Liver (tissue), 9 donors: ENCODE measurements around the gene ALAS1. TPM values are rescaled to one million over a fixed set of nuclear protein-coding genes. Genes with fewer than 3 reads are reported as not detected.

ENCODE experiments used
- DNase-seq: peaks from one replicate; pipeline ENCODE4 v3.0.0-alpha.2; 2017; ENCODE audit warnings: low spot score
- H3K27ac ChIP-seq, 2 donors: one replicate each; pipeline ENCODE4 v1.7.0; 2013; ENCODE audit warnings: inconsistent platforms in 2 of 2, low read length in 2 of 2, control low read depth in 1 of 2, low read depth in 1 of 2, mild to moderate bottlenecking in 1 of 2
- H3K27me3 ChIP-seq, 4 donors: one replicate each; pipeline versions ENCODE4 v1.6.1 to v1.7.0; 2013; ENCODE audit warnings: low read length in 3 of 4, inconsistent platforms in 1 of 4, mild to moderate bottlenecking in 1 of 4, moderate library complexity in 1 of 4; ENCODE audit not compliant: control insufficient read depth in 4 of 4, insufficient read depth in 4 of 4
- H3K36me3 ChIP-seq, 4 donors: one replicate each; pipeline versions ENCODE4 v1.6.1 to v1.7.0; 2013; ENCODE audit warnings: low read length in 3 of 4, mild to moderate bottlenecking in 3 of 4, low read depth in 1 of 4, moderate library complexity in 1 of 4; ENCODE audit not compliant: control insufficient read depth in 4 of 4, insufficient read depth in 3 of 4
- H3K4me1 ChIP-seq, 4 donors: one replicate each; pipeline versions ENCODE4 v1.6.1 to v1.7.0; 2013; ENCODE audit warnings: low read length in 3 of 4, mild to moderate bottlenecking in 3 of 4, moderate library complexity in 1 of 4; ENCODE audit not compliant: control insufficient read depth in 4 of 4, insufficient read depth in 4 of 4
- H3K4me3 ChIP-seq, 3 donors: one replicate each; pipeline versions ENCODE4 v1.6.1 to v1.7.0; 2013; ENCODE audit warnings: low read length in 3 of 3, control low read depth in 1 of 3, low read depth in 1 of 3, mild to moderate bottlenecking in 1 of 3
- H3K9ac ChIP-seq, 2 donors: one replicate each; pipeline ENCODE4 v1.7.0; 2013; ENCODE audit warnings: low read length in 2 of 2, mild to moderate bottlenecking in 2 of 2, moderate library complexity in 2 of 2, control low read depth in 1 of 2, low read depth in 1 of 2
- H3K9me3 ChIP-seq, 4 donors: one replicate each; pipeline versions ENCODE4 v1.6.1 to v1.7.0; 2013; ENCODE audit warnings: low read length in 3 of 4; ENCODE audit not compliant: control insufficient read depth in 4 of 4
- FOXA1 ChIP-seq: IDR thresholded peaks from 2 replicates; pipeline ENCODE4 v1.6.1; 2016; ENCODE audit warnings: antibody characterized with exemption
- FOXA2 ChIP-seq: IDR thresholded peaks from 2 replicates; pipeline ENCODE4 v1.6.1; 2016; ENCODE audit warnings: antibody characterized with exemption
- GABPA ChIP-seq, 2 donors: IDR thresholded peaks in 1 of 2; conservative IDR thresholded peaks in 1 of 2; 2 replicates each; pipeline ENCODE4 v1.6.1; 2016; ENCODE audit warnings: antibody characterized with exemption in 2 of 2, mild to moderate bottlenecking in 1 of 2, moderate library complexity in 1 of 2
- HNF4A ChIP-seq, 2 donors: conservative IDR thresholded peaks; 2 replicates each; pipeline ENCODE4 v1.6.1; 2016; ENCODE audit warnings: antibody characterized with exemption in 2 of 2, mild to moderate bottlenecking in 2 of 2
- HNF4G ChIP-seq: IDR thresholded peaks from 2 replicates; pipeline ENCODE4 v1.6.1; 2016; ENCODE audit warnings: antibody characterized with exemption
- JUND ChIP-seq, 2 donors: IDR thresholded peaks; 2 replicates each; pipeline ENCODE4 v1.6.1; 2016; ENCODE audit warnings: antibody characterized with exemption in 2 of 2
- NR2F2 ChIP-seq: IDR thresholded peaks from 2 replicates; pipeline ENCODE4 v1.6.1; 2016; ENCODE audit warnings: antibody characterized with exemption
- RAD21 ChIP-seq, 2 donors: IDR thresholded peaks; 2 replicates each; pipeline ENCODE4 v1.6.1; 2016; ENCODE audit warnings: antibody characterized with exemption in 2 of 2, mild to moderate bottlenecking in 2 of 2
- RXRA ChIP-seq, 2 donors: IDR thresholded peaks; 2 replicates each; pipeline ENCODE4 v1.6.1; 2017 to 2018; ENCODE audit warnings: antibody characterized with exemption in 2 of 2, mild to moderate bottlenecking in 1 of 2
- SP1 ChIP-seq: IDR thresholded peaks from 2 replicates; pipeline ENCODE4 v1.6.1; 2018; ENCODE audit warnings: antibody characterized with exemption, mild to moderate bottlenecking
- TAF1 ChIP-seq: conservative IDR thresholded peaks from 2 replicates; pipeline ENCODE4 v1.6.1; 2016; ENCODE audit warnings: antibody characterized with exemption, mild to moderate bottlenecking
- YY1 ChIP-seq: IDR thresholded peaks from 2 replicates; pipeline ENCODE4 v1.6.1; 2016; ENCODE audit warnings: antibody characterized with exemption, mild to moderate bottlenecking
- WGBS: extraction: QIAGEN DNeasy Blood & Tissue Kit; methylation state at CpG from one replicate; pipeline ENCODE4 v1.1.7; 2013; 5-methylcytosine and 5-hydroxymethylcytosine counted together
- polyA plus RNA-seq, 2 donors: library from polyadenylated mRNA; stranded (reverse) in 1 of 2; unstranded in 1 of 2; fragments of 200-250 nt in 1 of 2; fragments of >200 nt in 1 of 2; fragmentation: Nextera tagmentation in 1 of 2; extraction: Ambion mirVana in 1 of 2; gene quantifications; one replicate each; pipeline versions ENCODE4 v1.2.1 to v1.2.3, GENCODE V29; 2013 to 2015
- total RNA-seq, 2 donors: library from RNA; depleted of rRNA; stranded (reverse); fragments of >200 nt; gene quantifications; one replicate each; pipeline ENCODE4 v1.2.3, GENCODE V29; 2014
- TF ChIP-seq, protein P1 (sequence below): IDR thresholded peaks from 2 replicates; pipeline ENCODE4 v1.6.1; 2016; ENCODE audit warnings: antibody characterized with exemption
- TF ChIP-seq, protein P2 (sequence below): IDR thresholded peaks from 2 replicates; pipeline ENCODE4 v1.6.1; 2016; ENCODE audit warnings: antibody characterized with exemption, mild to moderate bottlenecking
- donor health status: healthy.
- donor health status: healthy.
- donor health status: healthy.
- donor health status: healthy.
- donor health status: healthy.

ALAS1 gene
- total and polyA plus RNA-seq, 4 donors, result 32.3 to 421 (median 137) TPM

DNA sequence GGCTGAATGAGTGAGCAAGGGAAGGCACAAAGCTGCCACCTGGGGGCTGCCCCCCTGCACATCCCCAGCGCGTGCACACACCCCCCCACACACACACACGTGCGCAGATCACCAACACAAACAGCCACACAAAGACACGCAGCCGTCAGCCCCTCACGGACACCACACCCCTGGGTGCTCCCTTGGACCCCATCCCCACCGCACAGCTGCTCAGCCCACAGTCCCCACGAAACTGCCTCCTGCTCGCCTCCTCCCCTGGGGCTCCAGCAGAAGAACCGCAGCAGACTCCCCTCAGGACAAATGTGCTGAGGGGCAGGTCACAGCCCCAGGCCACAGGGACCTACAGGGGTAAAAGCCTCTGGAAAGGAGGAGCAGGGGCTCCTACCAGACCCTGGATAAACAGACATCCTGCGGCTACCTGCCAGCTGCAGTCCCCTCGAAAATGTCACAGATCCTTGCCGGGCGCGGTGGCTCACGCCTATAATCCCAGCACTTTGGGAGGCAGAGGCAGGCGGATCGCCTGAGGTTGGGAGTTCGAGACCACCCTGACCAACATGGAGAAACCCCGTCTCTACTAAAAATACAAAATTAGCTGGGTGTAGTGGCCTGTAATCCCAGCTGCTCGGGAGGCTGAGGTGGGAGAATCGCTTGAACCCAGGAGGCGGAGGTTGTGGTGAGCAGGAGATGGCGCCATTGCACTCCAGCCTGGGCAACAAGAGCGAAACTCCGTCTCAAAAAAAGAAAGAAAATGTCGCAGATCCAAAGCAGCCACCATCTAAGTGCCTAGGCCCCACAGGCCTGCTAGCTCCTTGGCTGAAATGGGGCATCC is 34.5 kb downstream of the ALAS1 start:
- Histone ChIP-seq H3K4me1 (peaks cover 16 to 57% (median 44%) of the 10 kb centered on the region in 4 donors), H3K4me3 (no peak overlapping the region), H3K9ac (no peak overlapping the region), H3K27me3 (no peaks in the 10 kb centered on the region), H3K27ac (peak overlapping the region; percentile 75 to 85), H3K9me3 (no peaks in the 10 kb centered on the region), H3K36me3 (peaks cover 4 to 35% (median 12%) of the 10 kb centered on the region in 4 donors)
- no peak for DNase-seq
- 86% methylated on average over 28 of the region's 28 CpGs for WGBS
- no peak for TF ChIP-seq HNF4A (conservative IDR thresholded peaks at IDR 0.05)
- TF ChIP-seq, protein P1, sequence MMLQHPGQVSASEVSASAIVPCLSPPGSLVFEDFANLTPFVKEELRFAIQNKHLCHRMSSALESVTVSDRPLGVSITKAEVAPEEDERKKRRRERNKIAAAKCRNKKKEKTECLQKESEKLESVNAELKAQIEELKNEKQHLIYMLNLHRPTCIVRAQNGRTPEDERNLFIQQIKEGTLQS, result no peak
- TF ChIP-seq RAD21 (IDR thresholded peaks at IDR 0.05), result peak; percentile 33 to 42

DNA sequence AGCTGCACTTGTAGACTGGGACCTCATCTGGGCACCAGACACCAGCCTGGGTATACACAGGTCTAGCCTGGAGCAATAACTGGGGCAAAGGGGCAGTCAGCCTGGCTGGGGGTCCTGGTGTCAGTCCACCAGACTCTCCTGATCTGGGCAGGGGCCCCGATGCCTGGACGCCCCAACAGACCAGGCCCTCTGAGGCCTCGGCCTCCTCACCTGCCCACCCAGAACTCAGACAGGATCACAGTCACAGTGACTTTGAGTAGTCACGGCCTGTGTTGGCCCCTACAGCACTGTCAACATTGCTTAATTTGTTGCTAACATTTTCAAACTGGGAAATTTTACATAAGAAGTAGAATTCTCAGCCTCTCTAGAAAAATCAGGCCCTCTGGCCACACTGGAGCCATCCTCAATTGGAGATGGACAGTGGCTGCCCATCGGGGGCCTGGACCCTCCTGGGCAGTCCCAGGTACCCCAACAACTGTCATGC is 35.2 kb downstream of the ALAS1 start:
- Histone ChIP-seq H3K27me3 (no peaks in the 10 kb centered on the region), H3K9ac (no peak overlapping the region), H3K4me3 (no peak overlapping the region), H3K4me1 (peaks cover 21 to 63% (median 49%) of the 10 kb centered on the region in 4 donors), H3K27ac (peak overlapping the region; percentile 75 to 85), H3K9me3 (no peaks in the 10 kb centered on the region), H3K36me3 (peaks cover 4 to 30% (median 12%) of the 10 kb centered on the region in 4 donors)
- TF ChIP-seq SP1 (no peak), FOXA2 (peak; percentile 79), RXRA (IDR thresholded peaks at IDR 0.05) (peak; percentile 22 to 44), YY1 (no peak), FOXA1 (peak; percentile 65), TAF1 (no peak), HNF4A (conservative IDR thresholded peaks at IDR 0.05) (peak; percentile 16 to 41)
- TF ChIP-seq, protein P2, sequence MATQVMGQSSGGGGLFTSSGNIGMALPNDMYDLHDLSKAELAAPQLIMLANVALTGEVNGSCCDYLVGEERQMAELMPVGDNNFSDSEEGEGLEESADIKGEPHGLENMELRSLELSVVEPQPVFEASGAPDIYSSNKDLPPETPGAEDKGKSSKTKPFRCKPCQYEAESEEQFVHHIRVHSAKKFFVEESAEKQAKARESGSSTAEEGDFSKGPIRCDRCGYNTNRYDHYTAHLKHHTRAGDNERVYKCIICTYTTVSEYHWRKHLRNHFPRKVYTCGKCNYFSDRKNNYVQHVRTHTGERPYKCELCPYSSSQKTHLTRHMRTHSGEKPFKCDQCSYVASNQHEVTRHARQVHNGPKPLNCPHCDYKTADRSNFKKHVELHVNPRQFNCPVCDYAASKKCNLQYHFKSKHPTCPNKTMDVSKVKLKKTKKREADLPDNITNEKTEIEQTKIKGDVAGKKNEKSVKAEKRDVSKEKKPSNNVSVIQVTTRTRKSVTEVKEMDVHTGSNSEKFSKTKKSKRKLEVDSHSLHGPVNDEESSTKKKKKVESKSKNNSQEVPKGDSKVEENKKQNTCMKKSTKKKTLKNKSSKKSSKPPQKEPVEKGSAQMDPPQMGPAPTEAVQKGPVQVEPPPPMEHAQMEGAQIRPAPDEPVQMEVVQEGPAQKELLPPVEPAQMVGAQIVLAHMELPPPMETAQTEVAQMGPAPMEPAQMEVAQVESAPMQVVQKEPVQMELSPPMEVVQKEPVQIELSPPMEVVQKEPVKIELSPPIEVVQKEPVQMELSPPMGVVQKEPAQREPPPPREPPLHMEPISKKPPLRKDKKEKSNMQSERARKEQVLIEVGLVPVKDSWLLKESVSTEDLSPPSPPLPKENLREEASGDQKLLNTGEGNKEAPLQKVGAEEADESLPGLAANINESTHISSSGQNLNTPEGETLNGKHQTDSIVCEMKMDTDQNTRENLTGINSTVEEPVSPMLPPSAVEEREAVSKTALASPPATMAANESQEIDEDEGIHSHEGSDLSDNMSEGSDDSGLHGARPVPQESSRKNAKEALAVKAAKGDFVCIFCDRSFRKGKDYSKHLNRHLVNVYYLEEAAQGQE, result no peak
- 59% methylated on average over 5 of the region's 5 CpGs for WGBS
- no peak for DNase-seq

DNA sequence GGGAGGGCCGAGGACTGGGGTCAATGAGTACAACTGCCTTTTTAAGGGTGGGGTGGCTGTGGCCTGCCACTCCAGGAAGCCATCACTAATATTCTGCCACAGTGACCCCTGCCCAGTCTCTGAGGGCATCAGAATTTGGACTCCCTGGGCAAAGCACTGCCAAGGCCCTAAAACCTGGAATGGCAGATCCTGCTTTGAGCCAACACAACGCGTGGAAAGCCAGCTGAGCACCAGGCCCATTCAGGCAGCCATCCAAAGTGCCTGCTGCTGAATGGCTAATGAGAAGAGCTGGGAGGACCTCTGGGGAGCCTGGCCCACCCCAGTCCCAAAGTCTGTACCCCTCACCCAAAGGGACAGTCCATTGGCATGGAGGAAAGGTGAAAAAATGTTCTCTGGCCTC is 36.0 kb downstream of the ALAS1 start:
- Histone ChIP-seq H3K27me3 (no peaks in the 10 kb centered on the region), H3K4me1 (peaks cover 21 to 70% (median 54%) of the 10 kb centered on the region in 4 donors), H3K27ac (peak overlapping the region; percentile 29 to 85), H3K9me3 (no peaks in the 10 kb centered on the region), H3K9ac (no peak overlapping the region), H3K4me3 (no peak overlapping the region), H3K36me3 (peaks cover 4 to 22% (median 12%) of the 10 kb centered on the region in 4 donors)
- no peak for TF ChIP-seq FOXA1
- TF ChIP-seq, protein P2, result no peak
- TF ChIP-seq SP1, result peak; percentile 69
- TF ChIP-seq GABPA (IDR thresholded peaks at IDR 0.05 in 1 of 2, conservative IDR thresholded peaks at IDR 0.05 in 1 of 2), result peak in 1 of 2 donors; percentile 14
- TF ChIP-seq TAF1, result no peak
- TF ChIP-seq HNF4A (conservative IDR thresholded peaks at IDR 0.05), result peak; percentile 92 to 93
- TF ChIP-seq RXRA (IDR thresholded peaks at IDR 0.05), result peak; percentile 88 to 90
- TF ChIP-seq YY1, result peak; percentile 85
- peak; percentile 70 for TF ChIP-seq HNF4G
- peak in 1 of 2 donors; percentile 37 for TF ChIP-seq JUND (IDR thresholded peaks at IDR 0.05)
- TF ChIP-seq RAD21 (IDR thresholded peaks at IDR 0.05), result peak in 1 of 2 donors; percentile 22
- TF ChIP-seq FOXA2, result no peak
- TF ChIP-seq NR2F2, result peak; percentile 62
- 35% methylated on average over 3 of the region's 3 CpGs for WGBS
- no peak for DNase-seq
